Stimulated activated CD4-positive, alpha-beta T cell treated with anti-CD3 and anti-CD28 coated beads, TNF-alpha, amount 100 ng/mL, for 4 hours (primary cell): Measurements from ENCODE around the gene CDH4.

Experiments used
- DNase-seq, 3 experiments: peaks; one replicate each; pipeline ENCODE4 v3.0.0-alpha.2; 2020; ENCODE audit warnings: low read depth in 3 of 3

The CDH4 gene

DNA sequence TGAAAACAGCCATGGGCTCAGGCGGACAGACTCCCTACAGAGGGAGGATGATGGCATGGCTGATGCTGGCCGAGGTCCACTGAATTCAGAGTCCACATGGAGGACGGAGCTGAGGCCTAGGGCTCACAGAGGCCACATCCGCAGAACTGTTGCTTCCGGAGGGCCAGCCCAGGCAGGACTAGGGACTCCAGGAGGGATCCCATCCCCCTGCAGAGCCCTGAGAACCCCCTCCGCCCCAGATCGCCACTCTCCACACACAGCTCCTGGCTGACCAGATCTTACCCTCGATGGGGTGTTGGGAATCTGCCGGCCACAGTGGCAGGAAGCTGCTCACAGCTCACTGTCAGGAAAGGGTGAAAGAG, 414.4 kb downstream of the CDH4 start:
- DNase-seq: no peak

DNA sequence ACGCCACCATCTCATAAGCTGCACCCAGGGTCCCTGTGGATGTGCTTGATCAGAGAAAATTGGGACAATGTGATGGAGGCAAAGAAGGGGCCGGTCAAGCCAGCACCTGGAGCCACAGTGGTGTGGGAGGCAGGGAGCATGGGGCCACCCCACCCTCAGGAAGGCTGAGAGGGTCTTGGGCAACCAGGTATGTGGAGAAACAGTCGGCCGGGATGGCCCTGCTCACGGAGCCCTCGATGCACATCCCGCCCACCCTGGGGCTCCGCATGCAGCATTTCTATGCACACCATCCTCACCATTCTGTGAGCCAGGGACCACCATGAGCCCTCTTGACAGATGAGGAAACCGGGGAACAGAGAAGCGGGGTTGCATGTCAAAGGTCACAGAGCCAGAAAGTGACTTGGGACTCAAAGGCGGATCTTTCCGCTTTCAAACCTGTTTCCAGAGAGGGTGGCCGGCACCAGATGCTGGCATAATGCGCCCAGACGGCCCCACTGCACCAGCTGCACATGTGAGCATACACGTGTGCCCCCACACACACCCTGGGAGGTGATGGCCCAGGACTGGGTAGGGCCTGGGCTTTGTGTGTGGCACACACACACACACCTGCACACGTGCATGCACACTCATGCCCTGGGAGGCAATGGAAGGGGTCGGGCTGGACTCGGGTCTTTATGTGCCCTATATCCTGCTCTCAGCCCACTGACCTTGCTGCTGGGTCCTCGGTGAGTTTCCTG, 415.2 kb downstream of the CDH4 start:
- DNase-seq: no peak

DNA sequence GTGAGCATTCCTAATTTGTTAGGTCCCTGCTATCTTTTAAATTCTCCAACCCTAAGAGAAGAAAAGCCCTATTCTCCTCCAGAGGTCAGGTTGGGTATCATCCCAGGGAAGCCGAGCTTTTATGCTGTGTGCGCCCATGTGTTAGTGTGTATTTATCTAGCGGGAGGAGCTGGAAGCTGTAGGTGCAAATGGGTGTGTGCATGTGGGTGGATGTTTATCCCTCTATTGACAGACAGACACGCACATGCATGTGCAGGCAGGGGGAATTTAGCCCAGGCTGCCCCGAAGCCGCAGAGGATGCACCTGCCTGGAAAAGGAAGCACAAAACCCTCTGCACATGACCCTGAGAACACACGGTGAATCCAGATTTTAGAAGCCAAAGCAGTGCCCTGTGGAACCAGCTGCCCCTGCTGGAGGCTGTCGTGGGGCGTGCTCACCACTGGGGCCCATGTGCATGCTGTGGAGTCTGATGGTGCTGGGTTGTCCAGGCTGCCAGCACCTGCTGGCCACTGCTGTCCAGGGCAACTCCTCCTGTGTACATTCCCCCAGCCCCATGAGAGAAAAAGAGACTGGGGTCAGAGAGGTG, 416.1 kb downstream of the CDH4 start:
- no peak for DNase-seq

DNA sequence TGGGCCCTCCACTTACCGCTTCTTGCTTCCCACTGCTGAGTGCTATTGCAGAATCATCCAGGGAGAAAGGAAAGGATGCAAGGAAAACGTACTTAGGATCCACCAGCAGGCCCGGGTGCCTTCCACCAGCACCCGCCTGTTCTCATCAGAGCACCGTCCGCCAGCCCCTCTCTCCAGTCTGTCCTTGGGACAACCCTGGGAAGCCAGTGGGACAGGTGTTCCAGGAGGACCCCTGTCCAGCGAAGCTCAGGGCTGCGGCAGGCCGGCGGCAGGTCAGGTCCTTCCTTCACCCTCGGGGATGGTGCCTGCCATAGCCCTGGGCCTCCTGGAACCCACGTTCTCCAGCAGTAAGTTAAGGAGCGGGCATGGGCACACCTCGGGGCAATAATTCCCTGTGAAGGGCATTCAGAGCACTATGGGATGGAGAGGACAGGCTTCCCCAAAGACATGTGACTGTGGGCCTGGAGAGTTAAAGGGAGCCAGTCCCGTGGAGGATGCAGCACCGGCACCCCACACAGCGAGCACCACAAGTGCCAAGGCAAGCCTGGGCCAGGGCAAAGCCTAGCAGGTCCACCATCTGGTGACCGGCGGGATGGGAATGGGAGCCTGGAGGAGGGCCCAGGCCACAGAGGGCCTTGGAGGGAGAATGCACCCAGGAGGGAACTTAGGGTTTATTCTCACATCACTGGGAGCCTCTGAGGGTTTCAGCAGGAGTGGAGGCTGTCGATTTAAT, 416.9 kb downstream of the CDH4 start:
- no peak for DNase-seq

DNA sequence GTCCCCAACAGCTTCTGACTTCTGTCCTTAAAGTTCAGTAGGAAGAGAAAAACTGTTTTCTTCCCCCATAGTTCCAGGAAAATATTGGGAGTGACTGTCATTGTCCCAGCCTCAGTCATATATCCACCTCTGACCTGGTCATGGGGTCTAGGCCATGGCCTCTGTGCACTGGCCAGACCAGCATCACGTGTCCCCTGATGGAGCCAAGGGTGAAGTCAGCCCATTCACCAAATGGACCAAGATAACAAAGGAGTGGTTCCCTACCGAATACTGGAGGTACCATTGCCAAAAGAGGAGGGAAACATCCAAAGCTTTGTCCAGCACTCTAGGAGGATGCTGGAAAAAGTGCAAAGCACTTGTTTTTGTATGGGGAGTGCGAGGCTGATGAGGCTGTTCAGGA, 418.2 kb downstream of the CDH4 start:
- DNase-seq: no peak

DNA sequence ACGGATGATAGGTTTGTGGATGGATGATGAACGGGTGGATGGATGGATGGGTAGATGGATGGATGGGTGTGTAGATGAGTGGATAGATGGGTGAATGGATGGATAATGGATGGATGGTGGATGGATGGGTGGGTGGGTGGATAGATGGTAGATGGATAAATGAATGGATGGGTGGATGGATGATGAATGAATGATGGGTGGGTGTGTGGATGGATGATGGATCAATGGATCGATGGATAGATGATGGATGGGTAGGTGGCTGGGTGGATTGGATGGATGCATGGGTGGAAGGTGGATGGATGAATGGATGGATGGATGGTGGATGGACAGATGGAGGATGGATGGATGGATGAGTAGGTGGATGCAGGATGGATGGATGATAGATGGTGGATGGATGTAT, 419.5 kb downstream of the CDH4 start:
- no peak for DNase-seq

DNA sequence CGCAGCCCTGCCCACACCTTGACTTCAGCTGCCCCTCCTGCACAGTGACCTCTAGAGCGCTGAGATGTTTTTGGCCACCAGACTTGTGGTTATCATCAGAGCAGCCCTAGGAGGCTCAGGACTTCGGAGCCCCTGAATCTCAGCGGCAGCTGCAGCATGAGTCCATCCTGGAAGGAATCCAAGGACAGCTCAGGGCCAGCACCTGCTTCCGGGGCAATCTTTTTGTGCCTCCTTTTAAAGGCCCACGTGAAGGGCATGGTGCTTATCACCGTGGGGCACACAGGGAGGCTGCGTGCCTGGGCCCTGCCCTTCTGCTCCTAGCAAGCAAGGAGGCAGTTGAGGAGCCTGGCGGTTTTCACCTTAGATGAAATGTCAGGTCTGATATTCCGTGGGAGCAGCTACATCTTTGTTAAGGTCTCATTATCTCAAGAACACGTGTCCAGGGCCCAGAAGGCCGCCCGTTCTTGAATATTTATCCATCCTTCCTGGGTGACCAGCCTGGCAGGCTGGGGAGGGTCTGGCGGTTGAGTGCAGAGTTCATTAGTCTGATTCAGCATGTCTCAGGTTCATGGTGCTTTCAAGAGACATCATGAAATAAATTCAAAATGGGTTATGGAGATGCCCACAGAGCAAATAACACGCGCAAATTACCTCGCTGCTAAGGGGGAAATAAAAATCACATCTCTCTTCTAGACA, 421.2 kb downstream of the CDH4 start:
- DNase-seq: no peak

DNA sequence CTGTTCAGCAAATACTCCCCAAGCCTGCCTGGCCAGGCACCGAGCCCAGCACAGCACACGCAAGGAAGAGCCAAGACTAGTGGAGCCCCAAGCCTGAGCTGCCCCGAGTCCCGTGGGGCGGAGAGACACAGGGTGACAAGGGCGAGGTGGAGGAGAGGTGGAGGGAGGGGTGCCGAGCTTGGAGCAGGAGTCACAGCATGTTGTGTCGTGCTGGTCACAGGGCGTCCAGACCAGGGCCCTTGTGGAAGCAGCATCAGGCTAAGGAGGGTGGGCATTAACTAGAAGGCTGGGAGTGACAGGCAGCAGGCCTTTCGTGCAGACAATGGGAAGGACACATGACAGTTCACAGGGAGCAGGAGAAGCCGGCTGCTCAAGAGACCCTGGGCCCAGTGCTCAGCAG, 422.1 kb downstream of the CDH4 start:
- no peak for DNase-seq

DNA sequence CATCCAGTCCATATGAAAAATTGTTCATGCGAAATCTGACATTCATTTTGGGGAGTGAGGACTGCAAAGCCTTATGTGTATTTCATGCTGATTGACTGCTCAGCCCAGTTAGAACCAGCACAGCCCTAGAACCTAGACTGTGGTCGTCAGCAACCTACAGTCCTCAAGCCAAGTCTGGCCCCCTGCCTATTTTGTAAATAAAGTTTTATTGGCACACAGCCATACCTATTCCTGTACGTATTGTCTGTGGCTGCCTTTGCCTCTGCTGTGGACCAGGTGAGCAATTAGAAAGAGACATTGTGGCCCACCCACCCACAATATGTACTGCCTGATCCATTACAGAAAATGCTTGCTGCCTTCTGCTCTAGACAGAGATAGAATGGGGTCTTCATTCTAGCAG, 422.6 kb downstream of the CDH4 start:
- no peak for DNase-seq

DNA sequence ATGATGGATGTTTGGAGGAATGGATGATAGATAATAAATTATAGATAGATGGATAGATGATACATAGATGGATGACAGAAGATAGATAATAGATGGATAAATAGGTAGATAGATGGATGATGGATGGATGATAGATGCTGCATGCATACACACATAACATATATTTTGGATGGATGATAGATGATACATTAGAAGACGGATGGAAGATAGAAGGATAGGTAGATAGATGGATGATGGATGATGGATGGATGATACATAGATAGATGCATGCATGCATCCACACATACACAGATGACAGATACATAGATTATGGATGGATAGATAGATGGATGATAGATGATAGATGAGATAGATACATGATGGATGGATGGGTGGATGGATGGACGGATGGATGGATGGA, 425.9 kb downstream of the CDH4 start:
- no peak for DNase-seq

DNA sequence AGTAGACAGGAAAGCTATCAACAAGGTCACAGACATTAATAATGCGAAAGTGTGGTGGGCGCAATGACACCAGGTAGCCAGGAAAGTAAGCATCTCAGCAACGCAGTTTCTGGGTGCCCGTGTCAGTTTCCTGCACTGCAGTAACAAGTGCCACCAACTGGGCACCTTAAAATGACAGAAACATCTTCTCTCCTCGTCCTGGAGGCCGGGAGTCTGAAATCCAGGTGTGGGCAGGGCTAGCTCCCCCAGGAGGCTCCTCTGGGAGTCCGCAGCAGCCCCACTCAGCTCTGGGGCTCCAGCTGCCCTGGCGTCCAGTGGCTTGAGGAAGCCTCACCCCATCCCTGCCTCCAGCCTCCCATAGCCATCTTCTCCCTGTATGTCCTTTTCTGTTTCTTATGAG, 426.4 kb downstream of the CDH4 start:
- no peak for DNase-seq

DNA sequence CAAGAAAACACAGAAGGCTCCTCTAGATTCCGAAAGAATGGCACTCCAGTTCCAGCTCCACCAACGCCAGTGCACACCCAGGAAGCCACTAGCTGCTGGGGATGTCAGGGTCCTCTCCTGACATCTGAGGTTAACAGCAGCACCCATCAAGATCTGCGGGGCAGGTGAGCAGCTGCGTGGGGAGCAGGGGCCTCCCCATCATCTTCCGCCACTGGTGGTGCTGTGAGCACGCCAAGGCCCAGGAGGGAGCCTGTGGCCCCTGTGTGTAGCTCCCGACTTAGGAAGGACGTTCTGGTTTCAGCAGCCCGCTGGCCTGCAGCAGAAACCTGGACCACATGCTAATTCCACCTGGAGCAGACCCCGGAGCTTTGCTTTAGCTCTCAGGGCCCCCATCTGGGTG, 427.4 kb downstream of the CDH4 start:
- DNase-seq: no peak

DNA sequence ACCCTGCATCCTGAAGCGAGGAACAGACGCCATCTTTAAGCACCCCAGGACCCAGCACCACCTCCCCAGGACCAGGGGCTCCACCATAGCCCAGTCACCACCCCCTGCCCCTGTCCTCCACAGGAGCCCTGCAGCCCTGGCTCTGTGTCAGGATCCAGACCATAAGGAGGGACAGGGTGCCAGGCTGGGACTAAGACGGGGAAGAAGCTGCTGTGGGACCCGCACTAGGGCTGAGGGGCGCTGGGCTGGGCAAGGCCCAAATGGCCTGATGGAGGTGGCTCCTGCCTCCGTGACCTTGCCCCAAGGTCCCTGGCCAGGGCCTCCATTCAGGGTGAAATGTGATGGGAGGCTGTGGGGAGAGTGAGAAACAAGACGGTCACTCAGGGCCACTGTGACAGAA, 428.0 kb downstream of the CDH4 start:
- DNase-seq: no peak

DNA sequence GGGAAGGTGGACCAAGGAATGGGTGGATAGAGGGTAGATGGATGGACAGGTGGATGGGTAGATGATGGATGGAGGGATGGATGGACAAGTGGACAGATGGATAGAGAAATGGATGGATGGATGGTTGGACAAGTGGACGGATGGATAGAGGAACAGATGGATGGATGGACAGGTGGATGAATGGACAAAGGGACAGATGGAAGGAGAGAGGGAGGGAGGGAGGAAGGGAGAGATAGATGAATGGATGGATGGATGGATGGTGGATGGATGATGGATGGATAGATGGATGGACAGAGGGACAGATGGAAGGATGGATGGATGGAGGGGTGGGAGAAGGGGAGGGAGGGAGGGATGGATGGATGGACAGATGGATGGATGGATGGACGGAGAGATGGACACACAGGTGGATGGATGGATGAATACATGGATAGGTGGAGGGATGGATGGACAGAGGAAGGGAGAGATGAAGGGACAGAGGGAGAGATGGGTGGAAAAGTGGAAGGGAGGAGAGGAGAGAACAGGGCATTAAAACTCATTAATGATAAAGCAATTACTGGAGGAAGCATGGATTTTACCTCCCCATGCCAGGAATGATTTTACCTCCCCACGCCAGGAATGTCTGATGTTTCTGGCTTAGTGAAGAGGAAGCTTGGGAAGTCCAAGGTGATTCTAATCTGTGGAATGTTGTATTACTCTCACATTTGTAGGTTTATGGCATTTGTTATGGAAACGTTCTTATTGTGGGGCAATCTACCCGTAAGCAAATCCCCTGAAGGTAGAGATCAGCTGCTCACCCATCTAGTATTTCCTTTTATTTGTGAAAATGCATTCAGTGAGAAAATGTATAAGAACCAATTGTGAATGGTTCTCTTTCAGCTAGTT, 430.3 kb downstream of the CDH4 start:
- DNase-seq: no peak

DNA sequence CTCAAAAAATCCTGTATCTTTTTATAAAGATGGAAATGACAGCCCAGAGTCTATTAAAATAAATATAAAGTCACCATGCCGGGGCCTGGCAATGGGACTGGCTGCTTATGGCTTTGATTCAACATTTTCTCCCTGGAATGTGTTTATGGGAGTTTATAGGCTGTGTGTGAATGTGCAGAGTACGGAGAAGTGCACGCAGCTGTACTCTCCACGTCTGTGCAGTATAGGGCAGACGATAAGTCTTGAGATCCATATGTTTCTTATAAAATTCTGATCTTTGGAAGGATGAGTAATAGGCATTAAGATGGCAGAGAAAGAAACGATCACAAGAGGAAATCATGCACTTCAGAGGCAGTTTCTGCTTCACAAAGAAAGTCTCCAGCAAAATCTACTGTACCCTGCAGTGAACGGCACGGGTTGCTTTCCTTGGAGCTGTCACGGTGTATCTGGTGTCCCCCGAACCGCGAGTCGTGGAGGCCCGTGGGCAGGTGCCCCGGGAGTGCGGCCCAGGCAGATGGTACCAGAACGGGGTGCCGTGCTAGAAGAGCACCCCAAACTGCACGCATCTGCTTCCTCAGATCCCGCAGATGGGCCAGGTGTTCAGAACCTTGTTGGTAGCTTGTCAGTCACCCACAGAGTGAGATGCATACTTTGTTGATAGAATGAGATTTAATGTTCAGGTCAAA, 431.1 kb downstream of the CDH4 start:
- DNase-seq: no peak

DNA sequence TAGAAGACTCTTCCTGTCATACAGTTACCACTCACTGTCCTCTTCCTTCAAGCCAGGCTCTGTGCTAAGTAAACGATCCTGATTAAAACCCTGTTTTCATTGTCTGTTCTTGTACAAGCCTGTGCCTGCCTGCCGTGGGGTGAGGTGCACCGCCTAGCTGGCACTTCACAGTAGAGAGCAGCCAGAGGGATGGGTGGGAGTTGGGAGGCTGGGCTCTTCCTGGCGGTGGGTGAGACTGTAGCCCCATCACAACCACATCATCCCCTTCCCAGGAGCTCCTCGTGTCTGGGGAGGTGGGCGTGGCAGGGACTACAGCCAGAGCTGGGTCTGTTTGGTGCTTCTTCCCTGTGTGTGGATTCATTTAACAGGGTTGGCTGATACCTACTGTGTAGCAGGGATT, 431.7 kb downstream of the CDH4 start:
- DNase-seq: no peak

DNA sequence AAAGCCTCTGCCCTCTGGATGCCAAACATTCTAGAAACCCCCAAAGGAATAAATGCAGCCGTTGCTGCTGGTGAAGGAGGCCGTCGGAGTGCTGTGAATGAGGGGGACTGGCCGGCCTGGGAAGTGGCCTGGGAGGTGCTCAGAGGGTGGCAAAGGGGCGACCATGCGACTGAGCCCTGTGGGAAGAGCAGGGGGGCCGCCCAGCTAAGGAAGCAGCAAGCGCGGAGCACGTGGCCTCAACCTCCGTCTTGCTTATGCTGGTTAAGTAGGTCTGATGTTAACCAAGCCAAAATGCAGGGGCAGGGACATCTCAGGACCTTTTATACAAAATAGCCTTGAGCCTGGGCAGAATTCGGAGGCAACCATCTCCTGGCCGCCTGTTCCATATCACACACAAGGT, 432.1 kb downstream of the CDH4 start:
- DNase-seq: no peak

DNA sequence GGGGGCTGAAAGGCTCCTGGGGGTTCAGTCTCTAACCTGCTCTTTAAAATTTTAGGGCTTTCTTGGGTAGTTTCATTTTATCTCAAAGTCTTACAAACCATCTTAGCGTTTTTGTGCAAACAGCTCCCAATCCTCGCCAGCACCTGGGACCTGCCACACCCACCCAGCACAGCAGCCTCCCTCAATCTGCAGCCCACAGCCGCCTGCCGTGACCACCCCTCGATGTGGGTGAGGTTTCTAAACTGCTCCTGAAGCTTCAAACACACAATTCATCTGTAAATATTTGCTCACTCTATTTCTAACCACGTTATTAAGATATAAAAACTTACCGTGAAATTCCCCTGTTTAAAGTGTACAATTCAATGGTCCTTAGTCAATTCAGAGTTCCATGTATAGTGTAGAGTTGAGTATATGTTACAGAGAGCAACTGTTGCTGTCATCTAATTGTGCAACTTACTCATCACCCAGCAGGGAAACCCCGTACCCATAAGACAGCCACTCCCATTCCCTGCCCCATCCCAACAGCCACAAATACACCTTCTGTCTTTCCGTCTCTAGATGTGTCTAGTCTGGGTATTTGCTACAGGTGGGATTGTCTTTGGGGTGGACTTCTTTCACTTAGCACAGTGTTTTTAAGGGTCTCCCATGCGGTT, 432.6 kb downstream of the CDH4 start:
- DNase-seq: no peak

DNA sequence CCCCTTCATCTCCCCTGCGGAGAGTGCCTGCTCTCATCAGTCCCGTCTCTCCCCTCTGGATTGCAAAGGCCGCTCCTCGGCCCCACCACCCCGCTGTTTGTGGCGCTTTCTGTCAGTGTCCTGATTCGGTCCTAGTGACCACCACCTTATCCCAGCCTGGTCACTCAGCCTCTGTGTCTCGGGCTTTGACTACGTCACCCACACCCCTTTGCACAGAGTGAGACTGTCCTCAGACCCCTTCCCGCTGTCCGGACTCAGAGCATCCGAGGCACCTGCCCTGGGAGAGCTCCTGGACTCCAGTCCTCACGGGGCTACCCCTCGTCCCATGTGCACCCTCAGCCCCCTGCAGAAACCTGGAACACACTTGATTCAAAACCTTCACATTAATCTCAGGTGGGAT, 433.4 kb downstream of the CDH4 start:
- no peak for DNase-seq

DNA sequence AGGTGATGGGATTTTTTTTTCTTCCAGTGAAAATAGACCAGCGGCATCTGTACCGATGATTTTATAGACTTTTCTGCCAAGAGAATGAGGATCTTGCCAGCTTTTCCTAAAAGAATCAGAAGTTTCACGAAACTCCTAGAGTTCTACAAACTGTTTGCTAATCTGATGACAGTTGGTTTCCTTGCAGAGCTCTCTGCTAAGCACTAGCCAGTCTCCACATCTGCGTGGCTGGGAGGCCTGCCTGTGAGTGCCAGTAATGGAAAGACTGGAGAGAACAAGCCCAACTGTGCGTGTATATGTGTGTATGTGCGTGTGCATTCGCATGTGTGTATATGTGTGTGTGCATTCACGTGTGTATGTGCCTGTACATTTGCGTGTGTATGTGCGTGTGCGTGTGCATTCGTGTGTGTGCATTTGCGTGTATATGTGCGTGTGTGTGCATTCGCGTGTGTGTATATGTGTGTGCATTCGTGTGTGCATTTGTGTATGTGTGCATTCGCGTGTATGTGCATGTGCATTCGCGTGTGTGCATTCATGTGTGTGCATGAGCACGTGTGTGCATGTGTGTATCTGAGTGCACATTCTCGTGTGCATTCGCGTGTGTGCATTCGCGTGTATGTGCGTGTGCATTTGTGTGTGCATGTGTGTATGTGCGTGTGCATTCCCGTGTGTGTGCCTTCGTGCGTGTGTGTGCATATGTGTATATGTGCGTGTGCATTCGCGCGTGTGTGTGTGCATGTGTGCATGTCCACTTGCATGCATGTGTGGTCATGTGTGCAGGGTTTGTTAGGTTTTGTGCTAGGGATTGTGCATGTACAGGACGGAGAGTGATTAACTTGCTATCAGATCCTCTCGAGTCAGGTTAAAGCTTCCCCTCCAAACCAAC, 434.2 kb downstream of the CDH4 start:
- no peak for DNase-seq
